ENCODE measurements around the gene TMTC1.
"Not testable (repeated sequence)": the region's sequence is repeated elsewhere in the genome, so short reads cannot be mapped to it uniquely, and the experiment has no call there.

TMTC1 gene

DNA sequence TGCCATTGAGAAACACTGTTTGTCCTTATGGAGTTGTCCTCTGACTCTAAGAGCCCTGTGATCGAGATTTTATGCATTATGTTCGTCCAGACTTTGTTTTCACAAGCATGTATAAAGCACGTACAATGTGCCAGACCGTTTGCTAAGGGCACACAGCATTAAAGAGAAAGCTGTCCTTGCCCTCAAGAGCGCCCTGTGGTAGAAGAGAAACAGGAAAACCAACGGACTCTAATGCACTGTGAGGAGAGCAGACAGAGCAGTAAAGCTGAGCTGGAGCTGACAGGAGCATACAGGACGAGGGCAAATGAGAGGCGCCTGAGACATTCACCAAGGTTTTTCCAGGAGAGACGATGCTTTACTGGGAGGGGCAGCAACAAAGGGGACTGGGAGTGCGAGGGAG is 220.1 kb downstream of the TMTC1 start:
- DNase-seq, result no peak

DNA sequence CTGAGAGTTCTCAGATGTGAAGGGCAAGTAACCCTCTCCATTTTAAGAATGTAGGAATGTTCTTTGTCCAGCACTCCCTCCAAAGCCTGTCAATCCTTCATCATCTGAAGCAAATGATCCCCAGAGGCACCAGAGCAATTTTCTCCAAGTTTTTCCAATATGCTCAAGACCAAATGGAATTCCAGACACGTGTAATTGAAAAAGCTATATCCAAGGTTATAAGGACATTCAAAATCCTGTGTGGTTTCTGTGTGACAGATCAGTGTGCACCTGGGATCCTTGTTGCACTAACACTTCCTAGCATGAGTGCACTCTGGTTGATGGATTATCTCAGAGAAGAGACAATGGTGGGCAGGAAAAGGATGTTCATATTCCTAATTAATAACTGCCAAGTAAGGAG is 220.7 kb downstream of the TMTC1 start:
- no peak for DNase-seq

DNA sequence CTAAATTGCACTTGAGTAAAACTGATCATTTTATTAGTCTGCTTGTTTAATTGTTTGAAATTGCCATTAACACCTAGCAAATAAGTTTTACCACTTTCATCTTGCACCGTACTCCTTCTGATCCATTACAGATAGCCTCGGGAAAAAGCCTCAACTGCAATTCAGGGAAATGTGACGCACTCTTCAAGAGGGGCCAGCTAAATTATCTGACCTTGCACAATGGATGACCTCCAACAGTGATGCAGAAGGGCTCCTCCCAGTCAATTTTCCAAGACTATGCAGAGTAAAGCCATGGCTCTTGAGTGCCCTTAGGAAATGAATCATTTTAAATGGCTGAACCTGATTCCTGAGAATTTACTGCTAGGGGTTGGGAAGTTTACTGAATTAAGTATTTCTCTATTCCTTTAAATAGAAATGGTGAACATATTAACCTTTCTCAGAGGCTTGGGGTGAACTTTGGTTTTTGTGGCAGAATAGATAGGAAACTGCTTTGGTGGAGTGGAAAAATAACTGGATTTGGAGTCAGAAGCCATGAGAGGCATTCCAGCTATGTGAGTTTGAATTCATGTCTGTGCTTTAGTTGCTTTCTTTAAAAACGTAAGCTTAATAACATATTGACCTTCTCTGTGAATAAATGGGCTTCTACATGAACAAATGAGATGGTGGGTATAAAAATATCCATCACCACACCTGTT is 221.5 kb downstream of the TMTC1 start:
- no peak for DNase-seq

GRCh38 chr12:29561664-29562071 is 222.1 kb downstream of the TMTC1 start:
- no peak for DNase-seq

- no peak for DNase-seq
Measured at GRCh38 chr12:29559198-29559597, 224.5 kb downstream of the TMTC1 start.

DNA sequence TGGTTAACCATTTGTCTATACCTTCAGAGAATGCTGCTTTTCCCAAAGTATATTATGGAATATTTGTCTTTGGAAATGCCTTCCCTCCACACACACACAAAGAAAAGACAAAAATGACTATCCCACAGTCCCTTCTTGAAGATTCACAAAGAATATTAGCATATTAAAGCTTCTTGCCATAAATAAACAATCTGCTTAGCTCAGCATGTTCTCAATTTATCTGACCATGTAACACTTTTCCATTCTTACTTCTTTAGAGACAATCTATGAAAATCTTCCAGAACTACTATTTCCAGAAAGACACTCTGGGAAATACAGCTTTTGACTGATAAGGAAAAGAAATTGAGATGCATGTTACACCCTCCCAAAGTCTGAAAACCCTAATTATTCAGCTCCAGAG is 227.4 kb downstream of the TMTC1 start:
- DNase-seq, result no peak

DNA sequence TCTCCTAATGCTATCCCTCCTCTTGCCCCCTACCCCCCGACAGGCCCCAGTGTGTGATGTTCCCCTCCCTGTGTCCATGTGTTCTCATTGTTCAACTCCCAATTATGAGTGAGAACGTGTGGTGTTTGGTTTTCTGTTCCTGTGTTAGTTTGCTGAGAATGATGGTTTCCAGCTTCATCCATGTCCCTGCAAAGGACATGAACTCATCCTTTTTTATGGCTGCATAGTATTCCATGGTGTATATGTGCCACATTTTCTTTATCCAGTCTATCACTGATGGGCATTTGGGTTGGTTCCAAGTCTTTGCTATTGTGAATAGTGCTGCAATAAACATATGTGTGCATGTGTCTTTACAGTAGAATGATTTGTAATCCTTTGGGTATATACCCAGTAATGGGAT is 228.3 kb downstream of the TMTC1 start:
- DNase-seq, result not testable (repeated sequence)

- no peak for DNase-seq
Measured at GRCh38 chr12:29552994-29553748, 230.6 kb downstream of the TMTC1 start.

GRCh38 chr12:29552324-29552927 is 231.3 kb downstream of the TMTC1 start:
- DNase-seq, result peak; percentile 45

DNA sequence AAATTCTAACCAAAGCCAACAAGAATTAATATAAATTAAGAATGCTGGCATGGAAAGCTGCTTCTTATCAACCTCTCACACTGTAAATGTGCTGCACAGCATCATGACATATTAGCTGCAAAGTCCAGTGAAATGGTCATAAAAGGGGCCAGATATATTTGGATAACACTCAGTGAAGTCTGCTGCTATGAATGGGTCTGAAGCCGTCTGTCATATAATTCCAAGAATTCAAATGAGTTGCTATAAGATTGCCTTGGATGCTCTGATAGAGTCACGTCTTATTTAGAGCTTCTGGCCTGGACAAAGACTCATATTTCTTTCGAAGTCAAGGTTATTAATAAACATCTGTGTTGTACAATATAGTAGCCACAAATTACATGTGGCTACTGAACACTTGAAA is 231.9 kb downstream of the TMTC1 start:
- no peak for DNase-seq

DNA sequence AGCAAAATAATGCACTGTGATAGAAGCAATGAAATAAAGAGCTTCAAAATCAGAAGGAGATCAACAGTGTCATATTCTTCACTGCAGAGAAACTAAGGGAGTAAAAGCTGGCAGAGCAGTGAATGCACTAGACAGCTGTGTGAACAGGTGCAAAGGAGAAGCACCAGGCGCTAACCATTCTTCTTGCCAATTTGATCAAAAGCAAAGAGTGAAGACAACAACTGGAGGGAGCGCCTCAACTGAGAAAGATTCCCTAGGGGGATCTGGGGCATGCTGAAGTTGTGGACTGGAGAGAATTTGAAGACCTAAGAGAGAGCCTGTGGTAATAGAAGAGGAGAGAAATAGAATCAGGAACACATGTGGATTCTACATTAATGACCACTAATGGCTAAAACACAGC is 235.9 kb downstream of the TMTC1 start:
- DNase-seq, result no peak

DNA sequence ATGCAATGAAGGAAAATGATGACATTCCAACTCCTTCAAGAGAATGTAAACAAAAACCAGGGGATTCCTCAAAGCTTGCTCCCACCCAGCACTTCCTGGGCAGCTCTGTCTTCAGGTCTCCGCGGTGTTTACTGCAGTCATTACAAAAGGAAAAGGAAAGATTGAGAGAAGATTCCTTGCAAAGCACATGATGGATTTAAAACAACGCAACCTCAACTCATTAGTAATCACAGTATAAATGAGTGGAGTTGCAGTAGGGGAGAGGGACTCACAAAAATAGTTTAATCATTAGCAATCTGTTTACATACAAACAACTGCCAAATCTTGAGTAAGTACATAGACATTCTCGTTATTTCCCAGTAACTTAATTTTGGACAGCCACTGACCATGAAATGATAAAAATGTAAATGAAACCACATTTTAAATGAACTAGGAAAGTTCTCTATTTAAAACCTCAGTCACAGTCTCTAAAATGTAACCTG is 236.6 kb downstream of the TMTC1 start:
- no peak for DNase-seq

- no peak for DNase-seq
Measured at GRCh38 chr12:29546000-29546399, 237.7 kb downstream of the TMTC1 start.

- no peak for DNase-seq
Measured at GRCh38 chr12:29545102-29545467, 238.7 kb downstream of the TMTC1 start.

- no peak for DNase-seq
Measured at GRCh38 chr12:29544428-29545101, 239.2 kb downstream of the TMTC1 start.

DNA sequence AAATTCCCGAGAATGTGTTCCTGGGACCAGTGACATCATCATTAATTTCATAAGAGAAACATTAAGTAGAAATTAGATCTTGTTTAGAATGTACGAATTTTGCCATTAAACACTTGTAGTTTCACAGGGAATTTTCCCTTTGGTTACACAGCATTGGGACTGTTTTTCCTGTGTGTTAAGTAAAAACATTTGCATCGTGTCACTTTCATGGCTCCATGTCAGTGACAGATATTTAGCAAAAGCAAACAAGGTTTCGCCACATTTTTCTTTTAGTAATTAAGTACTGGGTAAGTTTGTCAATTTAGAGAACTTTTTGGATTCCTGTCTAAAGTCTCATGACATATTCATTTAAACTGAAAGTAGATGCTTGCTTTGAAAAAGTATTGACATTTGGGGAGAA is 240.7 kb downstream of the TMTC1 start:
- DNase-seq, result no peak

- no peak for DNase-seq
Measured at GRCh38 chr12:29537298-29537697, 246.4 kb downstream of the TMTC1 start.

DNA sequence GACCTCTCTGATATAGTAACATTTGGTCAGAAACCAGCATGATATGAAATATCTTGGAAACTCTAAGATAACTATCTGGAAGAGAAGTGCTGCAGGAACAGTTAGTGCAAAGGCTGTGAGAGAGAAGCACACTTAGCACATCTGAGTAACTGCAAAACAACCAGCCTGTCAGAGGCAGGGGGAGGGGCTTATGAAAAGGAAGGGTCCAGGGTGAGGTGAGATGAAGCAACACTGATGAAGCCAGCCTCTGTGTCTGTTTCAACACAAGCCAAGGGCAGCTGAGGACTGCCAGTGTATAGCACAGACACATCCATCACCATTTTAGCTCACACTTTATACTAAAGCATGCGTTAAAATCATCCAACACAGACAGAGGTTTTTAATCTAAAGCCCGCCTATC is 248.8 kb downstream of the TMTC1 start:
- DNase-seq, result no peak

DNA sequence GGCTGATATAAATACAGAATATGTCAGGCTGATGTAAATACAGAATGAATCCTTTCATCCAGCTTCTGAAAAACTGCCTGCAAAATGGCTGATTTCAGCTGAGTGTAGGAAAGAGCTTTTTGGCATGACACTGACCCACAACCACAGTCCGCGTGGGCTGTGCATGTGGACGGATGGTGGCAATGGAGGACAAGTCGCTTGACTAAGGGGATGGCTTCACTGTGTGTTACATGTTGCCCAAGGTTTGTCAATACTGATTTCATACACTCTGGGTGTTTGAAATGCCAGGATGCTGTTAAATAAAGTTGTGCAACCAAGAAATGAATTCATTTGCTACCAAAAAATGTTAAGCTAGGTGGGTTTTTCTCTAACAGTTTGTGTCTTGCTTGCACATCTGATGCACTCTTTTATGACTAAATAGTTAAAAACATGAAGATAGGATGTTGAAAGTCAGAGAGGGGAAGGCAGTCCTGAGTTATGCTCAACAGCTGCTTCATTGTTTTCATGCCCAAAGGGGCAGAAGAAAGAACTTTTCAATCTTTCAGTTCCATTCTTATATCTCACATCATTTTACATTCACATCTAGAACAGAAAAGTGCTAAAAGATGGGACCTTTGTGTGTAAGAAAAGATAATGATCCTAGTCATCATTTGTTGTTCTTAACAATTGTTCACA is 249.8 kb downstream of the TMTC1 start:
- DNase-seq, result no peak

GRCh38 chr12:29531471-29531870 is 252.3 kb downstream of the TMTC1 start:
- DNase-seq, result no peak

DNA sequence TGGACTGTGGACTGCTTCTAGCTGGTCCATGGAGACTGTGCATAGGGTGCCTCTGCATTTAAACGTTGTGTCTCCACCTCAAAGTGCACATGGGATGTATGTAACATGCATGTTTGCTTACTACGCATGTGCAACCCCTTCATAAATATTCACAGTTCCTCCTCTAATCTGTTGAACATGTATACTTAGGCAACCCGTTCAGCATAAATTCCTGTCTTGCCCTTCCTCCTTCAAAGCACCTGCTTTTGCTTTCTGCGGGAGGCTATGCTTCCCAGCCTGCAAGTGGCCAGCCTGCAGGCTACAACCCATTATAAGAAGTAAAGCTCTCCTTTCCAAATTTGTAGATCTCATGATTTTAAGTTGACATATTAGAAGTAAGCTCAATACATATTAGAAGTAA is 253.3 kb downstream of the TMTC1 start:
- DNase-seq, result no peak

DNA sequence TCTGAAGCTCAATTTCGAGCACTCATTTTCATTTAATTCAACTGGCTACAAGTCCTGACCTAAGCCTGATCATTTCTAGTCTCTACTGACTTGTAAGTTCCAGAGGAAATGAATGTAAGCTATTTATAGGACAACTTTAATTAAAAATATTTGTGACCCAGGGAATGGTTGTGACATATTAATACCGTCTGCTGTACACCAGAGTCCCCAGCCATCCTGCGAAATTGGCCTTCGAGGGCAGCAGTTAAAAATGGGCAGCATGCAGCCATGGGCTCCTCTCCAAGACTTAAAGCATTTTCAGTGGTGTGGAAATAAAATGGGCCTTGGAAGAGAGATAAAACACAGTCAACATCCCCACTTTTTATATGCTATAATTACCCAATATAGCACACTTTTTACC is 255.6 kb downstream of the TMTC1 start:
- DNase-seq, result no peak

DNA sequence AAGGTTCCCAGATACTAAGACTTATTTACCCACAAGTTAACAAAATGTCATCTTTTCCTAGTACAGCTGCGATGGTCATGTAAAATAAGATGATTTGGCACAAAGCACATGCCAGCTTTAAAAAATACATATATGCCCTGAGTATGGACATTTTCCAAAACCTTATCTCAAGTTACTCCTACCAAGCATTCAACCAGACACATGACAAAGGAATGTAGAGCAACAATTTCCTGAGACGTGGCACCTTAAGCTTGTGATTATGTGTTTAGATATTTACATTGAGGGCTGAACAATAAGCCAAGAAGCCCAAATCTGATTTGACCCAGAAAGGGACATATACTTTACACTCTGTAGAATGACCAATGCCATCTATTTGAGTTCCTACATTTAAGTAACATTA is 261.8 kb downstream of the TMTC1 start:
- no peak for DNase-seq
